Endothelial cell (in vitro differentiated cells): Measurements from ENCODE around the gene AKAP13. TPM values are rescaled to one million over a fixed set of nuclear protein-coding genes. Genes with fewer than 3 reads are reported as not detected.

Source experiments
- DNase-seq: peaks from one replicate; pipeline ENCODE4 v3.0.0; 2021; ENCODE audit warnings: low spot score
- H3K27ac Mint-ChIP-seq: one replicate; pipeline ENCODE4 v1.8.0; 2021; ENCODE audit warnings: mixed read lengths, inconsistent platforms; ENCODE audit not compliant: unreplicated experiment
- H3K27me3 Mint-ChIP-seq: one replicate; pipeline ENCODE4 v1.8.0; 2021; ENCODE audit warnings: mild to moderate bottlenecking, moderate library complexity, mixed read lengths, inconsistent platforms; ENCODE audit not compliant: unreplicated experiment
- H3K36me3 Mint-ChIP-seq: one replicate; pipeline ENCODE4 v1.8.0; 2021; ENCODE audit warnings: mild to moderate bottlenecking, low read depth, mixed read lengths, inconsistent platforms; ENCODE audit not compliant: unreplicated experiment
- H3K4me1 Mint-ChIP-seq: one replicate; pipeline ENCODE4 v1.8.0; 2021; ENCODE audit warnings: mild to moderate bottlenecking, mixed read lengths, inconsistent platforms; ENCODE audit not compliant: unreplicated experiment
- H3K4me3 Mint-ChIP-seq: one replicate; pipeline ENCODE4 v1.8.0; 2021; ENCODE audit warnings: mild to moderate bottlenecking, mixed read lengths, inconsistent platforms; ENCODE audit not compliant: unreplicated experiment
- H3K9me3 Mint-ChIP-seq: one replicate; pipeline ENCODE4 v1.8.0; 2021; ENCODE audit warnings: mixed read lengths, inconsistent platforms; ENCODE audit not compliant: unreplicated experiment
- CTCF ChIP-seq: fragments of 200-600 bp; sonication (generic); IDR thresholded peaks from one replicate; pipeline ENCODE4 v1.5.0; 2021; ENCODE audit warnings: antibody characterized with exemption; ENCODE audit not compliant: unreplicated experiment
- total RNA-seq: library from RNA; stranded (reverse); fragmentation: NEBNext Ultra II Directional; extraction: Animal tissue kit (Norgen Biotek cat#: 25700); gene quantifications from one replicate; pipeline ENCODE4 v1.2.1, GENCODE V29; 2021; ENCODE audit not compliant: unreplicated experiment

AKAP13 gene
- total RNA-seq, 1 donor from 2014 or later: 249 TPM

- no peak for DNase-seq
- no peak for TF ChIP-seq CTCF
- no peak overlapping the region for H3K4me3 Mint-ChIP-seq
- no peak overlapping the region for H3K27ac Mint-ChIP-seq
- H3K27me3 Mint-ChIP-seq: peaks cover 5% of the 10 kb centered on the region
- peaks cover 8% of the 10 kb centered on the region for H3K36me3 Mint-ChIP-seq
- peaks cover 51% of the 10 kb centered on the region for H3K4me1 Mint-ChIP-seq
- H3K9me3 Mint-ChIP-seq: no peaks in the 10 kb centered on the region
Observed at GRCh38 chr15:85403745-85404144, 23.3 kb downstream of the AKAP13 start.

GRCh38 chr15:85404176-85404917, 23.9 kb downstream of the AKAP13 start:
- no peak for TF ChIP-seq CTCF
- peaks cover 8% of the 10 kb centered on the region for H3K36me3 Mint-ChIP-seq
- H3K4me1 Mint-ChIP-seq: peaks cover 51% of the 10 kb centered on the region
- H3K9me3 Mint-ChIP-seq: no peaks in the 10 kb centered on the region
- H3K27ac Mint-ChIP-seq: peak overlapping the region; percentile 86
- H3K4me3 Mint-ChIP-seq: no peak overlapping the region
- peaks cover 5% of the 10 kb centered on the region for H3K27me3 Mint-ChIP-seq
- no peak for DNase-seq

- H3K27me3 Mint-ChIP-seq: peaks cover 5% of the 10 kb centered on the region
- H3K4me3 Mint-ChIP-seq: no peak overlapping the region
- no peak for DNase-seq
- no peaks in the 10 kb centered on the region for H3K9me3 Mint-ChIP-seq
- H3K27ac Mint-ChIP-seq: peak overlapping the region; percentile 86
- peaks cover 8% of the 10 kb centered on the region for H3K36me3 Mint-ChIP-seq
- TF ChIP-seq CTCF: no peak
- H3K4me1 Mint-ChIP-seq: peaks cover 51% of the 10 kb centered on the region
Observed at GRCh38 chr15:85404918-85405866, 24.8 kb downstream of the AKAP13 start.

- no peak for TF ChIP-seq CTCF
- Mint-ChIP-seq H3K4me3 (peak overlapping the region; percentile 48), H3K27ac (no peak overlapping the region), H3K36me3 (peaks cover 8% of the 10 kb centered on the region), H3K4me1 (peaks cover 41% of the 10 kb centered on the region), H3K9me3 (no peaks in the 10 kb centered on the region), H3K27me3 (peaks cover 5% of the 10 kb centered on the region)
- no peak for DNase-seq
Observed at GRCh38 chr15:85406916-85407315, 26.5 kb downstream of the AKAP13 start.
